ENCODE data around the gene TTLL10. TPM values are rescaled to one million over a fixed set of nuclear protein-coding genes. Genes with fewer than 3 reads are reported as not detected.

TTLL10 gene
- total RNA-seq, 1 donor from 2014 or later: not detected

DNA sequence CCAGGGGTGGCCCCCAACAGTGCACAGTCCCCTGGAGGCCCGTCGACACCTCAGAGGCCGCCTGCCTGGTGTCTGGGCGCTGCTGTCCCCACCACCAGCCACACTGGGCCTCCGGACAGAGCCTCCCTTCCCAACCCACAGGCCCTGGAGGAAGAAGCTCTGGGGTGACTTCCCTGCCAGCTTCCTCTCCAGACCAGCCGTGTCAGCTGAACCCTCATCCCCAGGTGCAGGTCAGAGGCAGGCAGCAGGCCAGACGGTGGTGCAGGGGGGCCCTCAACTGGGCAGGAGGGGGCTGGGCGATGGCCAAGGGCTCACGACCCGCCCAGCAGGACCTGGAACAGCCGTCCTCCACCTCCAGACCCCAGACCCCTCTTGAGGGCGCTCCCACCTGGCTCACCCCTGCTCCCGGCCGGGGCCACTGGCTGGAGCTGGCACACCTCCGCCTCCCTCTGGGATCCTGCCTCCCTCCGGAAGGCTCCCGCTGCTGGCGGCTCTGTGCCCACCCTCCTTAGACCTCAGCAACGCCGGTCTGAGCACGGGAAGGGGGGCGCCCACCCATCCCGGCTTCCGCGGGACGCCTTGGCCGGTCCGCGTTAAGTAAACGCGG lies 32.2 kb downstream of the TTLL10 start:
- Histone ChIP-seq H3K4me3 (ENCODE audit: low read depth, low read length) (peak overlapping the region; percentile 22), H3K36me3 (ENCODE audit: control insufficient read depth, insufficient read depth, low read length) (no peaks in the 10 kb centered on the region), H3K27me3 (ENCODE audit: control insufficient read depth, insufficient read depth, low read length) (peaks cover 17% of the 10 kb centered on the region)
- TF ChIP-seq, protein P1, sequence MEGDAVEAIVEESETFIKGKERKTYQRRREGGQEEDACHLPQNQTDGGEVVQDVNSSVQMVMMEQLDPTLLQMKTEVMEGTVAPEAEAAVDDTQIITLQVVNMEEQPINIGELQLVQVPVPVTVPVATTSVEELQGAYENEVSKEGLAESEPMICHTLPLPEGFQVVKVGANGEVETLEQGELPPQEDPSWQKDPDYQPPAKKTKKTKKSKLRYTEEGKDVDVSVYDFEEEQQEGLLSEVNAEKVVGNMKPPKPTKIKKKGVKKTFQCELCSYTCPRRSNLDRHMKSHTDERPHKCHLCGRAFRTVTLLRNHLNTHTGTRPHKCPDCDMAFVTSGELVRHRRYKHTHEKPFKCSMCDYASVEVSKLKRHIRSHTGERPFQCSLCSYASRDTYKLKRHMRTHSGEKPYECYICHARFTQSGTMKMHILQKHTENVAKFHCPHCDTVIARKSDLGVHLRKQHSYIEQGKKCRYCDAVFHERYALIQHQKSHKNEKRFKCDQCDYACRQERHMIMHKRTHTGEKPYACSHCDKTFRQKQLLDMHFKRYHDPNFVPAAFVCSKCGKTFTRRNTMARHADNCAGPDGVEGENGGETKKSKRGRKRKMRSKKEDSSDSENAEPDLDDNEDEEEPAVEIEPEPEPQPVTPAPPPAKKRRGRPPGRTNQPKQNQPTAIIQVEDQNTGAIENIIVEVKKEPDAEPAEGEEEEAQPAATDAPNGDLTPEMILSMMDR (IDR thresholded peaks at IDR 0.05; ENCODE audit: insufficient read depth, low read length, poor library complexity, severe bottlenecking): no peak
- DNase-seq (ENCODE audit: low read depth): no peak

- Histone ChIP-seq H3K36me3 (ENCODE audit: control insufficient read depth, insufficient read depth, low read length) (no peaks in the 10 kb centered on the region), H3K4me3 (ENCODE audit: low read depth, low read length) (peak within 1 kb of the TSS; percentile 22), H3K27me3 (ENCODE audit: control insufficient read depth, insufficient read depth, low read length) (peaks cover 17% of the 10 kb centered on the region)
- DNase-seq (ENCODE audit: low read depth): no peak
- TF ChIP-seq, protein P1 (IDR thresholded peaks at IDR 0.05; ENCODE audit: insufficient read depth, low read length, poor library complexity, severe bottlenecking): no peak
These were observed 32.8 kb downstream of the TTLL10 start, which contains the start of gene TNFRSF18 for GRCh38 chr1:1206376-1206965. Gene TNFRSF18, minus strand, starts transcription at chr1:1206592. Its CDS starts 21 bp downstream, at chr1:1206571.

DNA sequence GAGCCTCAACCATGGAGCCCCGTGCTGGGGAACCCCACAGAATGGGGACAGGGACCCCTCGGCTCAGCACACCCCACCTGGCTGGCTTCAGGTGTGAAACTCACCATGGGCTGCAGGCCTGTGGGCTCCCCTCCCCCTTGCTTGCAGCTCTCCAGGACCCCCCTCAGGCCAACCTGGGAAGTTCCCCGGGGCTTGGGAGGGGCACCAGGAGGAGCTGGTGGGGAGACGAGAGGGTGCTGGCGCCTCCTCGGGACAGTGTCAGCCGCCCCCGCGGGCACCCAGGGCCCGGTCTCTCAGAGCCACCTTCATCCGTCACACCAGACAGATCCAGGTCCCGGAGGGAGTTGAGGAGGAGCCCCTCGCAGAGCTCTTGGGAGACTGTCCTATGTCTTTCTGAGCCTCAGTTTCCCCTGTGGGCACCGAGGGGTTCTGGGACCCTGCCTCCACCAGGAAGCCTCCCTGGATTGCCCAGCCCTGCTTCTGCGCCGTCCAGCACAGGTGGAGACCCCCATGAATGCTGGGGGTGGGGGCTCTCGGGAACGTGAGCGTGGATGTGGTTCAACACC lies 33.4 kb downstream of the TTLL10 start:
- no peak for DNase-seq (ENCODE audit: low read depth)
- no peak overlapping the region for H3K4me3 ChIP-seq (ENCODE audit: low read depth, low read length)
- peaks cover 17% of the 10 kb centered on the region for H3K27me3 ChIP-seq (ENCODE audit: control insufficient read depth, insufficient read depth, low read length)
- no peaks in the 10 kb centered on the region for H3K36me3 ChIP-seq (ENCODE audit: control insufficient read depth, insufficient read depth, low read length)
- TF ChIP-seq, protein P1 (IDR thresholded peaks at IDR 0.05; ENCODE audit: insufficient read depth, low read length, poor library complexity, severe bottlenecking): no peak

DNA sequence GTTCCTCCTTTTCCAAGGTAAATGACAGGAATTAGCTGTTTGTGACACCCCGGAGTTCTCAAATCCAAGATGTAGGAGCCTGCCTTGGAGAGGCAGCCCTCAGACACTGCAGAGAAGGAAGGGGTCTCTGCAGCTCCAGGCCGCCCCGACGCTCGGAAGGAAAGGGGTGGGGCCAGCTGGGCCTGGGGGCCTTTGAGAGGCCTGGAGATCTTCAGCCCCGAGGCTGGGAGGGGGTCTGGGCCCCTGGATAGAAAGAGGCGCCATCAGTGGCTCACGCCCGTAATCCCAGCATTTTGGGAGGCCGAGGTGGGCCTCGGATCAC lies 33.9 kb downstream of the TTLL10 start:
- H3K36me3 ChIP-seq (ENCODE audit: control insufficient read depth, insufficient read depth, low read length): no peaks in the 10 kb centered on the region
- TF ChIP-seq, protein P1 (IDR thresholded peaks at IDR 0.05; ENCODE audit: insufficient read depth, low read length, poor library complexity, severe bottlenecking): no peak
- H3K27me3 ChIP-seq (ENCODE audit: control insufficient read depth, insufficient read depth, low read length): peaks cover 17% of the 10 kb centered on the region
- no peak for DNase-seq (ENCODE audit: low read depth)
- H3K4me3 ChIP-seq (ENCODE audit: low read depth, low read length): no peak overlapping the region

DNA sequence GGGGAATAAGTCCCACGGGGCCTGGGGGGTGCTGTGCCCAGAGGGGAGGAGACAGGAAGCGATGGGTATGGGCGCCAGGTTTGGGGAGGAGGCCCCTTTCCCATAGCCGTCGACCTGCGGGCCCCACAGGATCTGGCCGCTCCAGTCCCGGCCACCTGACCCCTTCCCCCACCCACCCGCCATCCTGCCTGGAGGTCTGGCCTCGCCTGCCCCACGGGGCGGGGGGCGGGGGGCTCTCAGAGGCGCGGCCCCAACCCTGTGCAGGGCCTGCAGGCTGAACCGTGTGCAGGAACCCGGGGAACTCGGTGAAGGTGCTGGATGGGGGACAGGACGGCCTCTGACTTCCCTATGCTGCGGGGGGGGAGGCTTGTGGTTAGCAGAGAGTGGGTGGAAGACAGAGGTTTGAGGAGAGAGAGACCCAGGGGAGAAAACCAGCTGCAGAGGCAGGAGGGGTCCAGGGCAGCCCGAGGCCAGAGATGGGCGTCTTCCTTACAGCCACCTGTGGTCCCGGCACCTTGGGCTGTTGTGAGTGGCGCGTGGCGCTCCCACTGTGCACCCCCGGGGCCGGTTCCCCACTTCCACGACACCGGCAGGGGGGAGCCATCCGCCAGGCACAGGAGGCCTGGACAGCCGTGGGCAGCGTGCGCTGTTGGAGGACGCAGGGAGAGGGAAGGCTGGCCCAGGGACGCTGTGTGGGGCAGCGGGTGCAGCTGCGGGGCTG lies 35.2 kb downstream of the TTLL10 start:
- no peak for DNase-seq (ENCODE audit: low read depth)
- Histone ChIP-seq H3K4me3 (ENCODE audit: low read depth, low read length) (no peak overlapping the region), H3K36me3 (ENCODE audit: control insufficient read depth, insufficient read depth, low read length) (no peaks in the 10 kb centered on the region), H3K27me3 (ENCODE audit: control insufficient read depth, insufficient read depth, low read length) (peaks cover 14% of the 10 kb centered on the region)
- TF ChIP-seq, protein P1 (IDR thresholded peaks at IDR 0.05; ENCODE audit: insufficient read depth, low read length, poor library complexity, severe bottlenecking): no peak
